ENCODE results near the gene ITGB3BP.

Gene ITGB3BP

GRCh38 chr1:63454269-63454668 lies 68.8 kb downstream of the ITGB3BP start:
- H3K9ac ChIP-seq, result no peak overlapping the region
- no peak overlapping the region for H2AFZ ChIP-seq

GRCh38 chr1:63453232-63453631 lies 69.8 kb downstream of the ITGB3BP start:
- Histone ChIP-seq H3K27me3 (ENCODE audit: control insufficient read depth, insufficient read depth, low read length) (no peaks in the 10 kb centered on the region), H3K4me2 (ENCODE audit: low read length) (no peak overlapping the region), H3K9me3 (ENCODE audit: control insufficient read depth, low read length) (no peaks in the 10 kb centered on the region), H3K36me3 (ENCODE audit: control insufficient read depth, insufficient read depth, low read length) (no peaks in the 10 kb centered on the region), H3K27ac (no peak overlapping the region), H3K79me2 (no peaks in the 10 kb centered on the region), H3K4me3 (ENCODE audit: low read depth, low read length) (no peak overlapping the region), H3K9ac (no peak overlapping the region), H2AFZ (no peak overlapping the region), H3K4me1 (no peaks in the 10 kb centered on the region)
- TF ChIP-seq CTCF (IDR thresholded peaks at IDR 0.05), result no peak

More at GRCh38 chr1:63454269-63454668, 68.8 kb downstream of the ITGB3BP start:
- Histone ChIP-seq H3K36me3 (ENCODE audit: control insufficient read depth, insufficient read depth, low read length) (no peaks in the 10 kb centered on the region), H3K79me2 (no peaks in the 10 kb centered on the region), H3K4me2 (ENCODE audit: low read length) (no peak overlapping the region), H3K27ac (no peak overlapping the region), H3K4me1 (no peaks in the 10 kb centered on the region), H3K4me3 (ENCODE audit: low read depth, low read length) (no peak overlapping the region), H3K27me3 (ENCODE audit: control insufficient read depth, insufficient read depth, low read length) (no peaks in the 10 kb centered on the region), H3K9me3 (ENCODE audit: control insufficient read depth, low read length) (no peaks in the 10 kb centered on the region)
- TF ChIP-seq CTCF (IDR thresholded peaks at IDR 0.05), result no peak

- no peak overlapping the region for H3K4me3 ChIP-seq (ENCODE audit: low read depth, low read length)
- no peak overlapping the region for H3K4me2 ChIP-seq (ENCODE audit: low read length)
- H3K79me2 ChIP-seq, result no peaks in the 10 kb centered on the region
- H3K27me3 ChIP-seq (ENCODE audit: control insufficient read depth, insufficient read depth, low read length), result no peaks in the 10 kb centered on the region
- no peak overlapping the region for H3K27ac ChIP-seq
- no peaks in the 10 kb centered on the region for H3K4me1 ChIP-seq
- no peaks in the 10 kb centered on the region for H3K9me3 ChIP-seq (ENCODE audit: control insufficient read depth, low read length)
- TF ChIP-seq CTCF (IDR thresholded peaks at IDR 0.05), result no peak
- no peak overlapping the region for H2AFZ ChIP-seq
- H3K9ac ChIP-seq, result no peak overlapping the region
- no peaks in the 10 kb centered on the region for H3K36me3 ChIP-seq (ENCODE audit: control insufficient read depth, insufficient read depth, low read length)
Measured at GRCh38 chr1:63450416-63450815, 72.6 kb downstream of the ITGB3BP start.

GRCh38 chr1:63448731-63449246 lies 74.2 kb downstream of the ITGB3BP start:
- no peaks in the 10 kb centered on the region for H3K4me1 ChIP-seq
- no peak overlapping the region for H3K27ac ChIP-seq
- no peaks in the 10 kb centered on the region for H3K36me3 ChIP-seq (ENCODE audit: control insufficient read depth, insufficient read depth, low read length)
- H3K9me3 ChIP-seq (ENCODE audit: control insufficient read depth, low read length), result no peaks in the 10 kb centered on the region
- TF ChIP-seq CTCF (IDR thresholded peaks at IDR 0.05), result no peak
- H3K9ac ChIP-seq, result no peak overlapping the region
- H3K4me3 ChIP-seq (ENCODE audit: low read depth, low read length), result no peak overlapping the region
- no peak overlapping the region for H2AFZ ChIP-seq
- no peaks in the 10 kb centered on the region for H3K79me2 ChIP-seq
- H3K4me2 ChIP-seq (ENCODE audit: low read length), result no peak overlapping the region
- no peaks in the 10 kb centered on the region for H3K27me3 ChIP-seq (ENCODE audit: control insufficient read depth, insufficient read depth, low read length)

GRCh38 chr1:63442141-63442475 lies 80.9 kb downstream of the ITGB3BP start:
- H3K4me3 ChIP-seq (ENCODE audit: low read depth, low read length), result no peak overlapping the region
- H3K27ac ChIP-seq, result no peak overlapping the region
- no peak overlapping the region for H3K9ac ChIP-seq
- H3K36me3 ChIP-seq (ENCODE audit: control insufficient read depth, insufficient read depth, low read length), result no peaks in the 10 kb centered on the region
- H3K4me2 ChIP-seq (ENCODE audit: low read length), result no peak overlapping the region
- no peak for TF ChIP-seq CTCF (IDR thresholded peaks at IDR 0.05)
- H3K9me3 ChIP-seq (ENCODE audit: control insufficient read depth, low read length), result no peaks in the 10 kb centered on the region
- no peak overlapping the region for H2AFZ ChIP-seq
- H3K4me1 ChIP-seq, result no peaks in the 10 kb centered on the region
- H3K79me2 ChIP-seq, result no peaks in the 10 kb centered on the region
- H3K27me3 ChIP-seq (ENCODE audit: control insufficient read depth, insufficient read depth, low read length), result no peaks in the 10 kb centered on the region

All from parathyroid adenoma (tissue), 2 donors.